Panc1 (cell line): ENCODE measurements around the gene MRPS9. TPM values are rescaled to one million over a fixed set of nuclear protein-coding genes. Genes with fewer than 3 reads are reported as not detected.

Experiments
- ATAC-seq: fragments of 200-7000 bp; cut with Tn5 transposase; 2 replicates; pipeline ENCODE4 v1.9.1; 2020; ENCODE audit warnings: mild to moderate bottlenecking, moderate library complexity
- BruUV-seq: library from RNA; stranded (reverse); fragments of 400-500 nt; replicated peaks from 2 replicates; lab custom pipeline; 2021; lab: Mats Ljungman, UMichigan
- CTCF ChIA-PET: fragments of 300-600 bp; sonication (Branson Sonifier 250); formaldehyde crosslinking; loops from one replicate; lab custom pipeline; 2022; ENCODE audit warnings: antibody characterized with exemption; lab: Charles Lee
- POLR2A ChIA-PET: fragments of 300-600 bp; sonication (Branson Sonifier 250); formaldehyde crosslinking; loops from one replicate; lab custom pipeline; 2022; ENCODE audit warnings: antibody characterized with exemption; lab: Charles Lee
- DNase-seq: peaks from one replicate; pipeline ENCODE4 v3.0.0-alpha.2; 2010; ENCODE audit warnings: low read depth, low spot score
- H3K27ac ChIP-seq: 2 replicates; pipeline ENCODE4 v1.5.1; 2011; ENCODE audit warnings: mild to moderate bottlenecking, low read length, inconsistent platforms
- H3K27me3 ChIP-seq: fragments of 200-500 bp; sonication (Bioruptor generic); 2 replicates; pipeline ENCODE4 v1.6.0; 2014; ENCODE audit warnings: low read length, inconsistent platforms; ENCODE audit not compliant: control insufficient read depth, insufficient read depth
- H3K36me3 ChIP-seq: fragments of 200-500 bp; sonication (Bioruptor generic); 2 replicates; pipeline ENCODE4 v1.5.1; 2014; ENCODE audit warnings: inconsistent platforms, mild to moderate bottlenecking, low read length, moderate library complexity; ENCODE audit not compliant: control insufficient read depth, insufficient read depth
- H3K4me1 ChIP-seq: 2 replicates; pipeline ENCODE4 v1.5.1; 2011; ENCODE audit warnings: inconsistent platforms, mild to moderate bottlenecking, low read length, moderate library complexity; ENCODE audit not compliant: control insufficient read depth, insufficient read depth
- H3K4me3 ChIP-seq, 2 experiments: 2 replicates each; pipeline ENCODE4 v1.5.1; 2011 to 2012; ENCODE audit warnings: low read depth in 2 of 2, low read length in 2 of 2, mild to moderate bottlenecking in 2 of 2, inconsistent platforms in 1 of 2, moderate library complexity in 1 of 2
- H3K9me3 ChIP-seq: fragments of 200-500 bp; sonication (Bioruptor generic); 2 replicates; pipeline ENCODE4 v1.5.1; 2014; ENCODE audit warnings: low read depth, mild to moderate bottlenecking, inconsistent platforms, low read length, moderate library complexity; ENCODE audit not compliant: control insufficient read depth, insufficient read depth
- CTCF ChIP-seq: fragments of 450-650 bp; IDR thresholded peaks from 2 replicates; pipeline ENCODE4 v1.5.1; 2017; ENCODE audit warnings: mild to moderate bottlenecking
- POLR2AphosphoS5 ChIP-seq: IDR thresholded peaks from 2 replicates; pipeline ENCODE4 v1.6.1; 2012; ENCODE audit warnings: mild to moderate bottlenecking, low read depth, low read length, moderate library complexity
- REST ChIP-seq, 2 experiments: IDR thresholded peaks; 2 replicates each; pipeline ENCODE4 v1.6.1; 2011 to 2012; ENCODE audit warnings: low read depth in 2 of 2, control low read depth in 1 of 2, low read length in 1 of 2, mild to moderate bottlenecking in 1 of 2, moderate library complexity in 1 of 2; ENCODE audit not compliant: insufficient read depth in 1 of 2
- SIN3A ChIP-seq: IDR thresholded peaks from 2 replicates; pipeline ENCODE4 v1.6.1; 2012; ENCODE audit warnings: low read depth, mild to moderate bottlenecking, low read length, moderate library complexity, borderline replicate concordance; ENCODE audit not compliant: insufficient read depth
- TCF7L2 ChIP-seq: IDR thresholded peaks from 2 replicates; pipeline ENCODE4 v1.6.1; 2011; ENCODE audit warnings: mild to moderate bottlenecking, low read depth, low read length, inconsistent platforms
- in situ Hi-C: cut with HindIII; loops from 2 replicates; pipeline ENCODE4 v1.10.0; 2016; ENCODE audit warnings: low sequenced_read_pairs, low pct_unique_long_range_greater_than_20kb
- intact Hi-C: fragments of 100-400 bp; cut with micrococcal nuclease; formaldehyde crosslinking; loops from one replicate; pipeline ENCODE4 v1.10.0; 2022; ENCODE audit not compliant: unreplicated experiment
- total RNA-seq: library from RNA; stranded (reverse); gene quantifications from one replicate; pipeline ENCODE4 v1.2.1, GENCODE V29; 2021; ENCODE audit not compliant: unreplicated experiment

Gene MRPS9
- total RNA-seq, 1 experiment from 2014 or later: 27.4 TPM

GRCh38 chr2:105052773-105053172 lies 14.9 kb downstream of the MRPS9 start:
- no peak for DNase-seq
- ATAC-seq: no peak

GRCh38 chr2:105055613-105056012 lies 17.7 kb downstream of the MRPS9 start:
- intact Hi-C loops: no loop called here
- POLR2A ChIA-PET: no interaction called here

More at GRCh38 chr2:105052773-105053172, 14.9 kb downstream of the MRPS9 start:
- ChIA-PET CTCF (no interaction called here), POLR2A (no interaction called here)
- Histone ChIP-seq H3K4me3 (no peak overlapping the region), H3K9me3 (0 out of 2 replicates have a peak, but pooled peaks cover 3% of the 10 kb centered on the region), H3K4me1 (peaks cover 5% of the 10 kb centered on the region; the same call in 1 of the 2 replicates), H3K27me3 (no peaks in the 10 kb centered on the region), H3K36me3 (peaks cover 3% of the 10 kb centered on the region; the same call in 1 of the 2 replicates), H3K27ac (no peak overlapping the region)
- TF ChIP-seq CTCF: no peak
- no peak for TF ChIP-seq TCF7L2
- TF ChIP-seq SIN3A: no peak
- TF ChIP-seq REST (IDR thresholded peaks at IDR 0.05; ENCODE audit: insufficient read depth in 1 of 2, low read depth in 2 of 2, low read length in 1 of 2): no peak
- TF ChIP-seq POLR2AphosphoS5: no peak
- in situ Hi-C loops: no loop called here
- BruUV-seq: no TSS peak
- intact Hi-C loops: no loop called here

More at GRCh38 chr2:105055613-105056012, 17.7 kb downstream of the MRPS9 start:
- TF ChIP-seq REST (IDR thresholded peaks at IDR 0.05; ENCODE audit: insufficient read depth in 1 of 2, low read depth in 2 of 2, low read length in 1 of 2) (no peak), TCF7L2 (no peak), SIN3A (no peak), CTCF (no peak), POLR2AphosphoS5 (no peak)
- Histone ChIP-seq H3K36me3 (peaks cover 3% of the 10 kb centered on the region; the same call in 1 of the 2 replicates), H3K4me3 (no peak overlapping the region), H3K27ac (no peak overlapping the region), H3K27me3 (no peaks in the 10 kb centered on the region), H3K9me3 (0 out of 2 replicates have a peak, but pooled peaks cover 3% of the 10 kb centered on the region), H3K4me1 (peaks cover 5% of the 10 kb centered on the region; the same call in 1 of the 2 replicates)
- ATAC-seq (no peak), DNase-seq (no peak)
- in situ Hi-C loops: no loop called here
- no TSS peak for BruUV-seq
- CTCF ChIA-PET: no interaction called here
